OCI-LY3 (cell line): ENCODE data around the gene ARID5B.

Experiments used
- CTCF ChIP-seq: fragments of 200-600, 300-600 bp; sonication (generic); IDR thresholded peaks from 2 replicates; pipeline ENCODE4 v1.5.1; 2014; ENCODE audit warnings: antibody characterized with exemption, low read length, low read depth
- EZH2phosphoT487 ChIP-seq: fragments of 200-600 bp; shearing (Covaris generic); IDR thresholded peaks from 2 replicates; pipeline ENCODE4 v1.6.1; 2018; ENCODE audit warnings: antibody characterized with exemption, mixed run types, low read depth

- TF ChIP-seq CTCF (no peak), EZH2phosphoT487 (no peak)
Measured at GRCh38 chr10:62057850-62058249, 156.4 kb downstream of the ARID5B start.
